B cell (primary cell): ENCODE measurements around the gene MAP3K14.

Experiments
- CTCF ChIP-seq: fragments of 200-600 bp; IDR thresholded peaks from one replicate; pipeline ENCODE4 v1.8.0; 2022; ENCODE audit warnings: antibody characterized with exemption, mild to moderate bottlenecking
- EZH2 ChIP-seq: IDR thresholded peaks from 2 replicates; pipeline ENCODE4 v1.6.1; 2012; ENCODE audit warnings: borderline replicate concordance, low read depth, mild to moderate bottlenecking, moderate library complexity, low read length; ENCODE audit not compliant: insufficient read depth, poor library complexity, severe bottlenecking

GRCh38 chr17:45222996-45223538 lies 93.8 kb downstream of the MAP3K14 start:
- TF ChIP-seq CTCF = no peak
- TF ChIP-seq EZH2 = no peak
